NCI-H345 treated with DMSO at 0.1 percent for 48 hours (cell line): ENCODE measurements around the gene SESN3.
"Not testable (repeated sequence)": the region's sequence is repeated elsewhere in the genome, so short reads cannot be mapped to it uniquely, and the experiment has no call there.

Source experiments
- DNase-seq: peaks from one replicate; lab custom pipeline; 2025; ENCODE audit not compliant: unreplicated experiment; lab: John Stamatoyannopoulos, UW

Gene SESN3

GRCh38 chr11:95231127-95231880, at the start of gene SESN3:
Gene SESN3, minus strand, starts transcription at chr11:95231202. Its CDS starts 342 bp downstream, at chr11:95230860.
- DNase-seq = peak; percentile 99

GRCh38 chr11:95279921-95280868, 49.2 kb upstream of the SESN3 start:
- DNase-seq = no peak

- DNase-seq = no peak
These were observed 46.9 kb upstream of the SESN3 start for GRCh38 chr11:95277868-95278267.

DNA sequence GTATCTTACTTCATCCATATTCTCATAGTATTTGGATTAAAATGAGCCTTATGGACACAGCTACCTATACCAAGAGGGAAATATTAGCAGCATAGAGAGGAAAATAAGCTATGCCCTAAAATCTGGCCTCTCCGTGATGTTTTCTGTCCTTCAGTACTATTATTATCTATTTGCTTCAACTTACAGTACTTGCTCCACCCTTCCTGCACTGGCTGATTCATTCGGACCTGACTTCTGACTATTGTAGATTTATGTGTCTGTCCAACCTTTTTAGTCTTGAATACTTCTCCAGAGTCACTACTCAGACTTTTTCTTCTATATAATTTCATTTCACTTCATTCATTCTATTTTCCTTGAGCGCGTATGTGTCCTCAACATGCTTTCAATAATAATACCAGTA, 45.1 kb upstream of the SESN3 start:
- DNase-seq = no peak

GRCh38 chr11:95273618-95274017, 42.6 kb upstream of the SESN3 start:
- DNase-seq = not testable (repeated sequence)

DNA sequence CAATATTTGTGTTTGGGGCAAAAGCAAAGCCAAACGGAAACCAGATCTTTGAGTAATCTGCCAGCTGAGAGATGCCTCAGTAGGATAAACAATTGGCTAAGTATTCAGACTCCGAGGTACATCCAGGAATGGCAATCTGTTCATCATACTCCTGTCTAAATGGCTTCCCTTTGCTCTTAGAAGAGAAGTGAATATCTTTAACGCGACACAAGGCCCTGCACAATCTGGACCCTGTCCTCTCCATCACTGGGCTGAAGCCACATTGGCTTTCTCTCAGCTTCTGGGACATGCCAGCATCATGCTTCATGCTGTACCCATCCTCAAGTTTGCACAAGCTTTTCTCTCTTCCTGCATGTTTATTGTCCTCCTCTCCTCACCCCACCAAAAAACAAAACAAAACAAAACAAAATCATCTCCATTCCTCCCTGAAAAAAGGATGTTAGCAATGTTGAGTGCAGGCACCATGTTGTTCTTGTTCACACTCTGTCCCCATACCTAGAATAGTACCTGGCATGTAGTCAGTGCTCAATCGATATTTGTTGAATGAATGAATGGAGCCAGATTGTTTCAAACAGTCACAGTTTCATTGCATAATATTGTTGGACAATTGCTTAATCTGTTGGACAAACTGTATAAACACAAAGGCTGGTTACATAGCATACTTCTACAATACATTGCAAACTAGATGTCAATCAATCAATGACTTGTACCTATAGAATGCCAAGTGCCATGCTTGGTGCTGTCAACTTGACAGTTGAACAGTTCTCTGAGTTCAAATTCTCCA, 38.2 kb upstream of the SESN3 start:
- no peak for DNase-seq

- no peak for DNase-seq
These were observed 37.4 kb upstream of the SESN3 start for GRCh38 chr11:95268391-95268790.

DNA sequence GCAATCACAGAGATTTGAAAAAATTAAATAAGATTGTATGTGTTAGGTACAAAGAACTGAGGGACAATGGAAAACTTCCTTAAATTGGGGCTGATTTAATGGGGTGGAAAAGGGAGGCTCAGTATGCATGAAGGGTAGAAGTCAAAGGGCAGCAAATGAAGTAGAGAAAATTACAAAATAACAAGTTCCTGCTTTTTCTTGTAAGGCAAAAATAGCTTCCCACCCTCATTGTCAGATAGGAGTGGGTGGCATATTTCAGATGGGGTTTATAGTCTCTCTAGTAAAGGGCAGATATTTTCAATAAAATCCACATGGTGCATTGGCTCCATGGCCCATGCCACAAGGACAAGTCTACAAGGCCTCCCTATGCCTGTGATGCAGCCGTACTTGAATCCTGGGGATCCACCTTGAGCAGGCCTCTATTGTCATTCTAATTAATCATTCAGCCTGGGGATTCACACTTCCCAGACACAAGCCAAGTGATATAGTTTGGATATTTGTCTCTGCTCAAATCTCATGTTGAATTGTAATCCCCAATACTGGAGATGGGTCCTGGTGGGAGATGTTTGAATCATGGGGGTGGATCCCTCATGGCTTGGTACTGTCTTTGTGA, 36.7 kb upstream of the SESN3 start:
- no peak for DNase-seq

DNA sequence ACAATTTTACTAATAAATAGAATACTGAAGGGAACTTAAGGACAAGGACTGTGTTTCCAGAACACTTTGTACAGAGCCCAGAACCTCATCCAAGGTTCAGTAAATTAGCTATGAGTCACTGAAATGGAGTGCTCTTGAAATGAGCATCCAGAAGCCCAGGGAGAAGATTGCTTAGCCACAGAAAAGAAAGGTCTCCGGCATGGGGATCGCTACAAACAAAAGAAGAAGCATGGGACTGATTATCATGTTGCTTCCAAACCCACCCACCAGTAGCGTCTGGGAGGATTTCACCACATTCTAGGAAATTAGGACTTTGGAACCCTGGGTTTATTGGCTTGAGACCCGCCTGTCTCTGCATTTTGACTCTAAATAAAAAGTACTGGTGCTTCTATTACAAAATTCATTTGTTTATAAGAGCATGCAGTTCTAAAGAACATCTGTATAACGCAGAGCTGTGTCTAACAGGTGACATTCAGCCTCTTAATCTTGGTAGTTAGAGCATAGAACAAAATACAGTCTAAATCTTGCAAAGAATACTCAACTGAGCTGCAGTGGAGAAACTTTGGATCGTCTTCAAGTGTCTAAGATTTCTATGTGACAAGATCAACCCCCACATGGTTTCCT, 35.9 kb upstream of the SESN3 start:
- DNase-seq = no peak

DNA sequence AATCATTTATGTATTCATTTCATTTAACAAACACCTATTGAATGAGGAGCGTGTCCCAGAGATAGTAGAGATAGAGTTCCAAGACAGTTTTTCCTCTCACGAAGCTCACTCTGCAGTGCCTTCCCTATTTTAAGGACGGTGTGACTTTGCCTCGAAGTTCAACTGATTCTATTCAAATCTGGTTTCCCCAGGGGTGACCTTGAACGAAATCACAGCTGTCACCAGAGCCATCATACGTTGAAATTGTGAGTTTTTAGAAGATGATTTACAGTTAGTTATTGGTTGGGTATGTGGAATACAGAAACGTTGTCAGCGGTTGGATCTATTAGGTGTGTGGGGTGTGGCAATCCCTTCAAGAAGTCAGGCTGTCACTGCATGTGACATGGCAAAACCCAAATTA, 33.9 kb upstream of the SESN3 start:
- DNase-seq = no peak

DNA sequence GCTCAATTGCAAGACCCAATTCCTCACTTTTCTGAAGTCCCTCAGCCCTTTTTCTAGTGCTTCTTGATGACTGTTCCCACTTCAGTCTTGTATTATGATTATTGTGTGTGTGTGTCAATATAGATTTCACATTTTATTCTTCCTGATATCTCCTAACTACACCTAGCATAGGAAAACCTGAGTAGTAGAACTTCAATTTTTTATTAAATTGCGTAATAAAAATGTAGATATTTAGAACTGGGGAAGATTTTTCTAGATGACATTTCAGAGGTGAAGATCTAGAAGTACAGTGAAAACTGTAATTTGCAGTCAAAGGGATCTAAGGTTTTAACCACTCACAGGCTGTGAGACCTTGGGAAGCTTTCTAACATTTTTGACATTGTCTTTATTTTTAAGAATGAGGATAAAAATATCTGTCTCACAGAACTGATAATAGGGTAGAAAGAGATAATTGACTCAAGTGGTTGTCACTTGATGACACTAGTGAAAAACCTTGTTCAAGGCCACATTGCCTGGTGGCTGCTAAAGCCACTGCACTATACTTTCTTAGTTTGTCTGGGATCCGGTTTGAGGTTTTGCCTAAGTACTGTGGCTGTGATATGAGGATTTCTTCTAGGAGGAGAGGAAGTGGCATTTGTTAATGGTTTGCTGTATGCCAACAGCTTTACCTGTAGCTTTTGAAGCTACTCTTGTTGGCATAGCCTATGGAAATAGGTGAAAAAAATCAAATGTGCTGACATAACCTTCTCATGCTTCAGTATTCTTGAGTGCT, 32.2 kb upstream of the SESN3 start:
- DNase-seq = no peak

DNA sequence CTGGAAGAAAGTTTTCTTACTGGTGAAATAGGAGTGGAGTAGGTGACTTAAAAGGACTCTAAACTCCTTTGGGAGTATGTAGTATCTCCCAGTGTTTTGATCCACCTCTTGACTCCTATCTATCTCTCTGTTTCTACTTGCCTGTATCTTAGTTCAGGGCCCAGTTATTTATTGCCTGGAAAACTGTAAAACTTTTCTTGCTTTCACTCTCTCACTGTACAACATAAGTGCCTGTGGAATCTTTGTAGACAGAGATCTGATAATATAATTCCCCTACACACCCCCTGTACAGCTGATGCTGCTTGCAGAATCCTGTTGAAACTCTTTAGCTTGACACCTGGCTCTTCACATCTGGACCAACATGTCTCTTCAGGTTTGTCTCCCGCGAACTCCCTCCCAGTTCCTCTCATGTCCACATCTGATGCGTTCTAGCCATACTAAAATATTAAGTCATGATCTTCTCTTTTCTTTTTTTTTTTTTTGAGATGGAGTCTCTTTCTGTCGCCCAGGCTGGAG, 26.5 kb upstream of the SESN3 start:
- DNase-seq = no peak

DNA sequence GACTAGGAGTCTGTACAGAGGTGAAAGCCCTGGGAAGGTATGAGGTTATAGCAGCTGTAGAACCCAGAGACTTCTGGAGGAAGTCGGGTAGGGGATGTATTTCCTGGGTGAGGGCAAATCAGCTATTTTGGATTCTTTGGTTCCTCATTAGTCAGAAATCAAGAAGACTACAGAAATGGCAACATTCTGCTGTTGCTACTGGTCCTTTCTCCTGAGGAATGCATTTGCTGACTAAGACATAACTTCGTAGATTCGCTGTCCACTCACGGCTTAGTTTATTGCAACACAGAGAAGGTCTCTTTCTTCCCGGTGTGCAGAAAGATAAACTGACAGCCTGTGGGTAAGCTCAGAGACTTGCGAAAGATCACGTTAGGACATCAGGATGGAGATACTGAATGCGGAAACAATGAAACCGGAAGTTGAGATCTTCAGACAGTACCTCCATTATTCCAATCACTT, 25.3 kb upstream of the SESN3 start:
- no peak for DNase-seq

DNA sequence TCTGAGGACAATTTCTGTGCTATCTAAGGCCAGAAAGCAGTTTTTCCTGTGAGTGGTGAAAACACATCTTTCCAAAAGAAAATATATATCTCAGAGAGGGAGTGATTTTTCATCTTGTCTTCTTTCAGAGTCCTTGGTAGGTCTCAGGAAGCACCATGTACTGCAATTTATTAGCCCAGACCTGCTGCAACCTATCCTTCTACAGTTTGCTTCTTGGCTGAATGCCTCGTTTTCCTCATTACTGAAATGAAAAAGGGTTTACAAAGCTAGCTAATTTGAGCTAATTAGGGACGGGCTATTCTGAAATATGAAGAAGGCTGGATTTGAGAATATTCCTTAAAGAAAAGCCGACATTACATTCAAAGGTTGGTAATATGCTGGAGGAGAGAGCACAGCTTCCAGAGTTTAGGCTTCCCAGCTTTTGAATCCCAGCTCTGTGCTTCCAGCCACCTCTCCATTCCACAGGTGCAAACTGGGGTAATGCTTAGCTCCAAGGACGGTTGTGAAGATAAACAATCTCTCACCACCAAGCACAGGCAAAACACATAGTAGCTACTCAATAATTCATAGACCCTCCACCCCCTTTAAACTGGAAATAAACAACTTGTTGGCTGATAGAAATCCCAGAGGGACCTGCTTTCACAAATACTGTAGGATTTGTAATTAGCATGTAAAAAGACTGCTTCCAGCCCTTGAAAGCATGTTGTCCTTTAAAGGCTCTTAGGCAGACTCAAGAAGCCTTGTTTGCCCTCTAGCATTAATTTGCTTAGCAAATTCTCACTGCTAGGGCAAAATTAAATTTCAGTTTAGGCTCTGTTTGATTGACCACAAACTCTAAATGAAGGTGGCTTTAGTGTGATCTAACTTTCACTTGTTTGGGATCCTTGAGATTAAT, 24.5 kb upstream of the SESN3 start:
- no peak for DNase-seq

GRCh38 chr11:95254716-95255115, 23.7 kb upstream of the SESN3 start:
- no peak for DNase-seq

- DNase-seq = peak; percentile 89
These were observed 23.2 kb upstream of the SESN3 start for GRCh38 chr11:95254131-95254704.

GRCh38 chr11:95253141-95253540, 22.1 kb upstream of the SESN3 start:
- no peak for DNase-seq

DNA sequence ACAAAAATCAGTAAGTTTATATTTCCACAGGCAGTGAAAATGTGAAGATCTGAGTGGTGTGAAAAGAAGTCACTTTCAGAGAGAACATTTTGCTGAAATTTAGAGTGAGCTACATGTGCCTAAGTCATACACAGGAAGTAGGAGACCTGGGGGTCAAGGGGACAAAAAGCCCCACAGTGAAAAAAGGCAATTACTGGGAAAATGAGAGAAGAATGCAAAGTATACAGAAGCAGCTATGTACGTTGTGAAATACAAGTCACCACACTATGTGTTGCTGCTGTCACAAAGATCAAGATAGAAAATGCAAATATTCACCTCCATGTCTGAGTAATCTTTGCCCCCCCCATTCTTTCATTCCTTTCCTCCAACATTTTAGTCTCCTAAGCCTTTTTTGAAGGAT, 21.6 kb upstream of the SESN3 start:
- no peak for DNase-seq
